RKO (cell line): Measurements from ENCODE around the gene SMG6.
"Not testable (repeated sequence)": the region's sequence is repeated elsewhere in the genome, so short reads cannot be mapped to it uniquely, and the experiment has no call there.

ENCODE experiments used
- DNase-seq: peaks from one replicate; pipeline ENCODE4 v3.0.0-alpha.2; 2016; ENCODE audit warnings: low spot score

Gene SMG6

GRCh38 chr17:2263183-2264066 is 40.2 kb downstream of the SMG6 start:
- DNase-seq, result no peak

GRCh38 chr17:2262135-2262587 is 41.4 kb downstream of the SMG6 start:
- DNase-seq, result peak; percentile 29

GRCh38 chr17:2259769-2260536 is 43.6 kb downstream of the SMG6 start:
- no peak for DNase-seq

GRCh38 chr17:2258830-2259229 is 44.8 kb downstream of the SMG6 start:
- DNase-seq, result not testable (repeated sequence)

- DNase-seq, result no peak
Measured at GRCh38 chr17:2253768-2254406, 49.7 kb downstream of the SMG6 start.

- no peak for DNase-seq
Measured at GRCh38 chr17:2253362-2253761, 50.2 kb downstream of the SMG6 start.

- DNase-seq, result no peak
Measured at GRCh38 chr17:2251098-2251497, 52.5 kb downstream of the SMG6 start.

GRCh38 chr17:2250140-2251095 is 53.2 kb downstream of the SMG6 start:
- DNase-seq, result no peak

- DNase-seq, result no peak
Measured at GRCh38 chr17:2247005-2247404, 56.6 kb downstream of the SMG6 start.

- DNase-seq, result peak; percentile 75
Measured at GRCh38 chr17:2244545-2245525, 58.8 kb downstream of the SMG6 start.

GRCh38 chr17:2243953-2244352 is 59.6 kb downstream of the SMG6 start:
- DNase-seq, result no peak

GRCh38 chr17:2241823-2242222 is 61.8 kb downstream of the SMG6 start:
- no peak for DNase-seq

- no peak for DNase-seq
Measured at GRCh38 chr17:2240541-2240940, 63.0 kb downstream of the SMG6 start.

GRCh38 chr17:2239882-2240430 is 63.6 kb downstream of the SMG6 start:
- DNase-seq, result peak; percentile 78

- no peak for DNase-seq
Measured at GRCh38 chr17:2239170-2239551, 64.4 kb downstream of the SMG6 start.

- no peak for DNase-seq
Measured at GRCh38 chr17:2238432-2239169, 65.0 kb downstream of the SMG6 start.

GRCh38 chr17:2237950-2238349 is 65.6 kb downstream of the SMG6 start:
- no peak for DNase-seq

GRCh38 chr17:2237521-2237921 is 66.1 kb downstream of the SMG6 start:
- DNase-seq, result no peak

GRCh38 chr17:2235792-2236366 is 67.7 kb downstream of the SMG6 start:
- no peak for DNase-seq
